ENCODE data around the gene SLC35A3. TPM values are rescaled to one million over a fixed set of nuclear protein-coding genes. Genes with fewer than 3 reads are reported as not detected.

SLC35A3 gene
- total RNA-seq, 4 donors from 2014 or later = 27.9 to 39.6 (median 29.8) TPM

DNA sequence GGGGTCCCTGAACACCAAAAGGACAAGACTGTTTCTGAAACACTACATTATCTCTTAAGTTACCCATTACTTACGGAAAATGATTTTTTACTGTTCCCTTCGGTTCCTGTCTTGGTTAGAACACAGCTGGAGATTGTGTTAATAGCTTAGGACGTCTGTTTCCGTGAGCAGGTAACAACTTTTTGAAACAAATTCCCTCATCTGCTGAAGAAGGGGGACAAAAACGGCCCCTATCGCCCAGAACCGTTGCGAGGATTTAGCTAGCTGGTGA lies 67.8 kb downstream of the SLC35A3 start:
- TF ChIP-seq, protein P1, sequence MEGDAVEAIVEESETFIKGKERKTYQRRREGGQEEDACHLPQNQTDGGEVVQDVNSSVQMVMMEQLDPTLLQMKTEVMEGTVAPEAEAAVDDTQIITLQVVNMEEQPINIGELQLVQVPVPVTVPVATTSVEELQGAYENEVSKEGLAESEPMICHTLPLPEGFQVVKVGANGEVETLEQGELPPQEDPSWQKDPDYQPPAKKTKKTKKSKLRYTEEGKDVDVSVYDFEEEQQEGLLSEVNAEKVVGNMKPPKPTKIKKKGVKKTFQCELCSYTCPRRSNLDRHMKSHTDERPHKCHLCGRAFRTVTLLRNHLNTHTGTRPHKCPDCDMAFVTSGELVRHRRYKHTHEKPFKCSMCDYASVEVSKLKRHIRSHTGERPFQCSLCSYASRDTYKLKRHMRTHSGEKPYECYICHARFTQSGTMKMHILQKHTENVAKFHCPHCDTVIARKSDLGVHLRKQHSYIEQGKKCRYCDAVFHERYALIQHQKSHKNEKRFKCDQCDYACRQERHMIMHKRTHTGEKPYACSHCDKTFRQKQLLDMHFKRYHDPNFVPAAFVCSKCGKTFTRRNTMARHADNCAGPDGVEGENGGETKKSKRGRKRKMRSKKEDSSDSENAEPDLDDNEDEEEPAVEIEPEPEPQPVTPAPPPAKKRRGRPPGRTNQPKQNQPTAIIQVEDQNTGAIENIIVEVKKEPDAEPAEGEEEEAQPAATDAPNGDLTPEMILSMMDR (IDR thresholded peaks at IDR 0.05; ENCODE audit: low read depth) = no peak

GRCh38 chr1:100037927-100038659 lies 68.3 kb downstream of the SLC35A3 start:
- TF ChIP-seq, protein P1 (IDR thresholded peaks at IDR 0.05; ENCODE audit: low read depth) = no peak

GRCh38 chr1:100038660-100039287 lies 69.0 kb downstream of the SLC35A3 start:
- TF ChIP-seq, protein P1 (IDR thresholded peaks at IDR 0.05; ENCODE audit: low read depth) = no peak

DNA sequence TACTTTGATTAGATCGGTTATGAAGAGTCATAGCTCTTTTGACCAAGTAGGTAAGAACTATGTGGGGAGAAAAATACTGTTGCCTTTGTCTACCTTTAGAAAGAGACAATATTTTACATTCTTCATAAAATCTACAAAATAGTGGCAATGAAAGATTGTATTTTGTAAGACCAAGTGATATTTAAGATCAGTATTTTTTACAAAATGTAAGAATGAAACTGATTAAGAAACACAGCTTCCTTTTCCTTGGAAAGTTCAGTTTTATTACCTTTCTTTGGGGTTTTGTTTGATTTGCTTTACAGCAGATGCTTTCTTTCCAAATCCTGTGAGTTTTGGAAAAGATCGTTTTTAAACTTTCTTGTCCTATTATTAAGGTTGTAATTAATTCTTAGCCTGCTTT lies 69.8 kb downstream of the SLC35A3 start:
- TF ChIP-seq, protein P1 (IDR thresholded peaks at IDR 0.05; ENCODE audit: low read depth) = no peak

DNA sequence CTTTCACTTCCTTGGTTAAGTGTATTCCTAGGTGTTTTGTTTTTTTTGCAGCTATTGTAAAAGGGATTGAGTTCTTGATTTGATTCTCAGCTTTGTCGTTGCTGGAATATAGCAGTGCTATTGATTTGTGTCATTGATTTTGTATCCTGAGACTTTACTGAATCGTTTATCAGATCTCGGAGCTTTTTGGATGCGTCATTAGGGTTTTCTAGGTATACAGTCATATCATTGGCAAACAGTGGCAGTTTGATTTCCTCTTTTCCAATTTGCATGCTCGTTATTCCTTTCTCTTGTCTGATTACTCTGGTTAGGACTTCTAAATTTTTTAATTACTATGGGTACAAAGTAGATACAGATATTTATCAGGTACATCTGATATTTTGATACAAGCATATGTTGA lies 75.4 kb downstream of the SLC35A3 start:
- TF ChIP-seq, protein P1 (IDR thresholded peaks at IDR 0.05; ENCODE audit: low read depth) = no peak

GRCh38 chr1:100050139-100050538 lies 80.3 kb downstream of the SLC35A3 start:
- TF ChIP-seq, protein P1 (IDR thresholded peaks at IDR 0.05; ENCODE audit: low read depth) = no peak

- TF ChIP-seq, protein P1 (IDR thresholded peaks at IDR 0.05; ENCODE audit: low read depth) = no peak
Observed at GRCh38 chr1:100051401-100051800, 81.6 kb downstream of the SLC35A3 start.
